Glutamatergic neuron (in vitro differentiated cells): Measurements from ENCODE around the gene ABCC12. TPM values are rescaled to one million over a fixed set of nuclear protein-coding genes. Genes with fewer than 3 reads are reported as not detected.
A peak's percentile ranks its signal among the peaks of the same experiment; 100 is the strongest.

Experiments
- DNase-seq: peaks from one replicate; pipeline ENCODE4 v3.0.0; 2022
- H3K27ac Mint-ChIP-seq: one replicate; pipeline ENCODE4 v1.8.0; 2020; ENCODE audit warnings: mild to moderate bottlenecking, mixed read lengths, inconsistent platforms; ENCODE audit not compliant: unreplicated experiment
- H3K27me3 Mint-ChIP-seq: one replicate; pipeline ENCODE4 v1.8.0; 2020; ENCODE audit warnings: mild to moderate bottlenecking, moderate library complexity, mixed read lengths, inconsistent platforms; ENCODE audit not compliant: unreplicated experiment
- H3K36me3 Mint-ChIP-seq: one replicate; pipeline ENCODE4 v1.8.0; 2020; ENCODE audit warnings: mild to moderate bottlenecking, mixed read lengths, inconsistent platforms; ENCODE audit not compliant: unreplicated experiment
- H3K4me1 Mint-ChIP-seq: one replicate; pipeline ENCODE4 v1.8.0; 2020; ENCODE audit warnings: mild to moderate bottlenecking, low read depth, mixed read lengths, inconsistent platforms; ENCODE audit not compliant: unreplicated experiment
- H3K4me3 Mint-ChIP-seq: one replicate; pipeline ENCODE4 v1.8.0; 2020; ENCODE audit warnings: mild to moderate bottlenecking, mixed read lengths, inconsistent platforms; ENCODE audit not compliant: unreplicated experiment
- H3K9me3 Mint-ChIP-seq: one replicate; pipeline ENCODE4 v1.8.0; 2020; ENCODE audit warnings: mild to moderate bottlenecking, moderate library complexity, mixed read lengths, inconsistent platforms; ENCODE audit not compliant: unreplicated experiment
- CTCF ChIP-seq: fragments of 200-600 bp; sonication (generic); IDR thresholded peaks from one replicate; pipeline ENCODE4 v1.5.0; 2021; ENCODE audit not compliant: partially characterized antibody, unreplicated experiment
- total RNA-seq: library from RNA; stranded (reverse); fragmentation: NEBNext Ultra II Directional; extraction: Animal tissue kit (Norgen Biotek cat#: 25700); gene quantifications from one replicate; pipeline ENCODE4 v1.2.1, GENCODE V29; 2021; ENCODE audit not compliant: unreplicated experiment

The ABCC12 gene
- total RNA-seq, 1 donor from 2014 or later, result not detected

- Mint-ChIP-seq H3K4me1 (peaks cover 11% of the 10 kb centered on the region), H3K36me3 (no peaks in the 10 kb centered on the region), H3K9me3 (peaks cover 2% of the 10 kb centered on the region), H3K4me3 (no peak overlapping the region), H3K27me3 (peaks cover 4% of the 10 kb centered on the region), H3K27ac (no peak overlapping the region)
- no peak for TF ChIP-seq CTCF
- DNase-seq, result no peak
Measured at GRCh38 chr16:48158296-48158695, 2.5 kb upstream of the ABCC12 start.

- Mint-ChIP-seq H3K4me3 (no peak overlapping the region), H3K27ac (no peak overlapping the region), H3K4me1 (peaks cover 9% of the 10 kb centered on the region), H3K9me3 (no peaks in the 10 kb centered on the region), H3K27me3 (peaks cover 4% of the 10 kb centered on the region), H3K36me3 (no peaks in the 10 kb centered on the region)
- no peak for DNase-seq
- TF ChIP-seq CTCF, result no peak
Measured at GRCh38 chr16:48157794-48158193, 2.0 kb upstream of the ABCC12 start.

GRCh38 chr16:48157302-48157701 is 1.5 kb upstream of the ABCC12 start:
- peaks cover 9% of the 10 kb centered on the region for H3K4me1 Mint-ChIP-seq
- H3K27me3 Mint-ChIP-seq, result peaks cover 4% of the 10 kb centered on the region
- no peak for TF ChIP-seq CTCF
- H3K4me3 Mint-ChIP-seq, result no peak overlapping the region
- no peaks in the 10 kb centered on the region for H3K9me3 Mint-ChIP-seq
- H3K27ac Mint-ChIP-seq, result no peak overlapping the region
- no peak for DNase-seq
- H3K36me3 Mint-ChIP-seq, result no peaks in the 10 kb centered on the region

- peaks cover 4% of the 10 kb centered on the region for H3K4me1 Mint-ChIP-seq
- H3K9me3 Mint-ChIP-seq, result no peaks in the 10 kb centered on the region
- TF ChIP-seq CTCF, result peak; percentile 98
- DNase-seq, result peak; percentile 95
- H3K36me3 Mint-ChIP-seq, result no peaks in the 10 kb centered on the region
- H3K4me3 Mint-ChIP-seq, result no peak overlapping the region
- peaks cover 4% of the 10 kb centered on the region for H3K27me3 Mint-ChIP-seq
- H3K27ac Mint-ChIP-seq, result no peak overlapping the region
Measured at GRCh38 chr16:48156790-48157209, 1.0 kb upstream of the ABCC12 start.

- no peak for DNase-seq
- Mint-ChIP-seq H3K27ac (no peak overlapping the region), H3K9me3 (no peaks in the 10 kb centered on the region), H3K4me1 (no peaks in the 10 kb centered on the region), H3K4me3 (no peak overlapping the region), H3K27me3 (peaks cover 4% of the 10 kb centered on the region), H3K36me3 (no peaks in the 10 kb centered on the region)
- TF ChIP-seq CTCF, result no peak
Measured at GRCh38 chr16:48153774-48154173, 2.0 kb downstream of the ABCC12 start.
